SK-N-SH (cell line): Measurements from ENCODE around the gene TDP2. TPM values are rescaled to one million over a fixed set of nuclear protein-coding genes. Genes with fewer than 3 reads are reported as not detected.

Experiments used
- CTCF ChIA-PET: fragments of 300-600, 350-600 bp; formaldehyde crosslinking; extraction: SDS; loops from one replicate; lab custom pipeline; 2021; lab: Yijun Ruan, JAX
- POLR2A ChIA-PET: fragments of 350-600 bp; sonication (Branson Sonifier 250); formaldehyde crosslinking; extraction: SDS; loops from one replicate; lab custom pipeline; 2020; ENCODE audit warnings: antibody characterized with exemption, inconsistent platforms; lab: Yijun Ruan, JAX
- DNase-seq: peaks from one replicate; pipeline ENCODE4 v3.0.0; 2012
- H2AFZ ChIP-seq: fragments of 200-600 bp; sonication (generic); 2 replicates; pipeline ENCODE4 v1.8.1; 2016; ENCODE audit warnings: antibody characterized with exemption, mild to moderate bottlenecking, low read depth
- H3F3A ChIP-seq: fragments of 200-600 bp; sonication (generic); replicated peaks from 2 replicates; pipeline ENCODE3; 2016; ENCODE audit warnings: antibody characterized with exemption, mild to moderate bottlenecking; ENCODE audit not compliant: insufficient read depth
- H3K27ac ChIP-seq, 2 experiments: fragments of 200-500 bp in 1 of 2; fragments of 200-600 bp in 1 of 2; sonication (Bioruptor generic) in 1 of 2; sonication (generic), shearing (Covaris generic) in 1 of 2; 2 replicates each; pipeline versions ENCODE4 v1.5.1 to v1.6.1; 2014 to 2016; ENCODE audit warnings: low read depth in 2 of 2, inconsistent platforms in 1 of 2, low read length in 1 of 2, mild to moderate bottlenecking in 1 of 2, mixed read lengths in 1 of 2
- H3K27me3 ChIP-seq: fragments of 200-600 bp; sonication (generic), shearing (Covaris generic); 2 replicates; pipeline ENCODE4 v1.6.1; 2016; ENCODE audit warnings: mixed run types; ENCODE audit not compliant: insufficient read depth
- H3K36me3 ChIP-seq, 2 experiments: fragments of 200-500 bp in 1 of 2; fragments of 200-600 bp in 1 of 2; sonication (Bioruptor generic) in 1 of 2; sonication (generic) in 1 of 2; replicated peaks in 1 of 2; 2 replicates each; pipeline versions ENCODE3 to v1.5.1; 2014 to 2016; ENCODE audit warnings: low read length in 1 of 2, mild to moderate bottlenecking in 1 of 2; ENCODE audit not compliant: insufficient read depth in 2 of 2, control insufficient read depth in 1 of 2
- H3K4me1 ChIP-seq, 2 experiments: fragments of 200-500 bp in 1 of 2; fragments of 200-600 bp in 1 of 2; sonication (Bioruptor generic) in 1 of 2; sonication (generic), shearing (Covaris generic) in 1 of 2; 2 replicates each; pipeline versions ENCODE4 v1.5.1 to v1.6.1; 2014 to 2016; ENCODE audit warnings: low read depth in 1 of 2, low read length in 1 of 2, mixed run types in 1 of 2; ENCODE audit not compliant: insufficient read depth in 2 of 2, control insufficient read depth in 1 of 2
- H3K4me2 ChIP-seq: fragments of 200-600 bp; sonication (generic), shearing (Covaris generic); 2 replicates; pipeline ENCODE4 v1.6.1; 2017; ENCODE audit warnings: mixed run types
- H3K4me3 ChIP-seq, 2 experiments: fragments of 200-500 bp in 1 of 2; fragments of 200-600 bp in 1 of 2; sonication (Bioruptor generic) in 1 of 2; sonication (generic), shearing (Covaris generic) in 1 of 2; 2 replicates each; pipeline versions ENCODE4 v1.5.1 to v1.8.1; 2014 to 2016; ENCODE audit warnings: low read depth in 2 of 2, inconsistent platforms in 1 of 2, low read length in 1 of 2, mild to moderate bottlenecking in 1 of 2, mixed read lengths in 1 of 2, moderate library complexity in 1 of 2
- H3K79me2 ChIP-seq: fragments of 200-600 bp; sonication (generic); 2 replicates; pipeline ENCODE4 v1.8.1; 2017; ENCODE audit warnings: mild to moderate bottlenecking; ENCODE audit not compliant: insufficient read depth
- H3K9ac ChIP-seq: fragments of 200-600 bp; sonication (generic); 2 replicates; pipeline ENCODE4 v1.6.1; 2017; ENCODE audit warnings: mixed run types
- H3K9me2 ChIP-seq: fragments of 200-600 bp; sonication (generic); 2 replicates; pipeline ENCODE4 v1.6.1; 2017; ENCODE audit warnings: mixed run types
- H3K9me3 ChIP-seq: fragments of 200-600 bp; sonication (generic); 2 replicates; pipeline ENCODE4 v1.6.1; 2017; ENCODE audit warnings: mixed run types, mild to moderate bottlenecking, moderate library complexity
- H4K20me1 ChIP-seq: fragments of 200-600 bp; sonication (generic); 2 replicates; pipeline ENCODE4 v1.6.1; 2017; ENCODE audit warnings: mild to moderate bottlenecking, mixed run types; ENCODE audit not compliant: insufficient read depth
- ELF1 ChIP-seq: IDR thresholded peaks from 2 replicates; pipeline ENCODE4 v1.4.0; 2012
- EP300 ChIP-seq, 2 experiments: IDR thresholded peaks; 2 replicates each; pipeline versions ENCODE4 v1.4.0 to v1.6.1; 2012; ENCODE audit warnings: borderline replicate concordance in 1 of 2, low read depth in 1 of 2, low read length in 1 of 2
- RAD21 ChIP-seq: IDR thresholded peaks from 2 replicates; pipeline ENCODE4 v1.6.1; 2012; ENCODE audit warnings: mild to moderate bottlenecking, low read length
- TAF1 ChIP-seq: IDR thresholded peaks from 2 replicates; pipeline ENCODE4 v1.6.1; 2012; ENCODE audit warnings: low read depth, mild to moderate bottlenecking, low read length, moderate library complexity, borderline replicate concordance
- TCF12 ChIP-seq: IDR thresholded peaks from 2 replicates; pipeline ENCODE4 v1.4.0; 2012
- WGBS: methylation state at CpG from one replicate; pipeline ENCODE4 v1.1.6; 2017; ENCODE audit warnings: low lambda C conversion rate; 5-methylcytosine and 5-hydroxymethylcytosine counted together
- polyA plus RNA-seq, 3 experiments: library from polyadenylated mRNA; depleted of rRNA; stranded (reverse); fragments of >200 nt; gene quantifications; 2 replicates each; pipeline ENCODE4 v1.2.3, GENCODE V29; 2012
- TF ChIP-seq, protein P1 (sequence below): IDR thresholded peaks from 2 replicates; pipeline ENCODE4 v1.4.0; 2012; ENCODE audit warnings: low read depth, borderline replicate concordance
- TF ChIP-seq, protein P2 (sequence below): IDR thresholded peaks from 2 replicates; pipeline ENCODE4; 2012
- TF ChIP-seq, protein P3 (sequence below): IDR thresholded peaks from 2 replicates; pipeline ENCODE4 v1.4.0; 2012; ENCODE audit warnings: low read depth, borderline replicate concordance
- TF ChIP-seq, protein P4 (sequence below): fragments of 200-600 bp; sonication (generic); IDR thresholded peaks from 2 replicates; pipeline ENCODE4 v1.6.1; 2017; ENCODE audit warnings: antibody characterized with exemption, mild to moderate bottlenecking, moderate library complexity
- TF ChIP-seq, protein P5 (sequence below): fragments of 150-350 bp; IDR thresholded peaks from 2 replicates; pipeline ENCODE4 v1.6.1; 2016; ENCODE audit warnings: mild to moderate bottlenecking, low read depth, low read length

Gene TDP2
- polyA plus RNA-seq, 1 of the 3 experiments (the other 2 are of a cell fraction): 20.0 TPM

DNA sequence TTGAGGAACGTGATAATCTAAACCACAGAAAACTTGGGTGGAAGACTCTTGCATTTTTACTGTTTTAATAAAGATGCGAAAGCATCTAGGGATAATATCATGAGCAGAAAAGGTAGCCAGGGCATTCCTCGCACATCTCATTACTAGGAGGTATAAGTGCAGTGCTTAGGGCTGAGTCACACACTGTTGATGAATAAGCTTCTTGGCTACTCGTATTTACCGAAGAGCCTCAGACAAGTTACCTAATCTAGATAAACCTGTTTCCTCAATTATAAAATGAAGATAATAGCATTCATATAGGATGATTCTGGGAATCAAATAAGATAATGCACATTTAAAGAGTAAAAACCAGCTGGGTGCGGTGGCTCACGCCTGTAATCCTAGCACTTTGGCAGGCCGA is 19.9 kb downstream of the TDP2 start (continued):
- TF ChIP-seq, protein P1, sequence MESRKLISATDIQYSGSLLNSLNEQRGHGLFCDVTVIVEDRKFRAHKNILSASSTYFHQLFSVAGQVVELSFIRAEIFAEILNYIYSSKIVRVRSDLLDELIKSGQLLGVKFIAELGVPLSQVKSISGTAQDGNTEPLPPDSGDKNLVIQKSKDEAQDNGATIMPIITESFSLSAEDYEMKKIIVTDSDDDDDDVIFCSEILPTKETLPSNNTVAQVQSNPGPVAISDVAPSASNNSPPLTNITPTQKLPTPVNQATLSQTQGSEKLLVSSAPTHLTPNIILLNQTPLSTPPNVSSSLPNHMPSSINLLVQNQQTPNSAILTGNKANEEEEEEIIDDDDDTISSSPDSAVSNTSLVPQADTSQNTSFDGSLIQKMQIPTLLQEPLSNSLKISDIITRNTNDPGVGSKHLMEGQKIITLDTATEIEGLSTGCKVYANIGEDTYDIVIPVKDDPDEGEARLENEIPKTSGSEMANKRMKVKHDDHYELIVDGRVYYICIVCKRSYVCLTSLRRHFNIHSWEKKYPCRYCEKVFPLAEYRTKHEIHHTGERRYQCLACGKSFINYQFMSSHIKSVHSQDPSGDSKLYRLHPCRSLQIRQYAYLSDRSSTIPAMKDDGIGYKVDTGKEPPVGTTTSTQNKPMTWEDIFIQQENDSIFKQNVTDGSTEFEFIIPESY: no peak
- TF ChIP-seq, protein P2, sequence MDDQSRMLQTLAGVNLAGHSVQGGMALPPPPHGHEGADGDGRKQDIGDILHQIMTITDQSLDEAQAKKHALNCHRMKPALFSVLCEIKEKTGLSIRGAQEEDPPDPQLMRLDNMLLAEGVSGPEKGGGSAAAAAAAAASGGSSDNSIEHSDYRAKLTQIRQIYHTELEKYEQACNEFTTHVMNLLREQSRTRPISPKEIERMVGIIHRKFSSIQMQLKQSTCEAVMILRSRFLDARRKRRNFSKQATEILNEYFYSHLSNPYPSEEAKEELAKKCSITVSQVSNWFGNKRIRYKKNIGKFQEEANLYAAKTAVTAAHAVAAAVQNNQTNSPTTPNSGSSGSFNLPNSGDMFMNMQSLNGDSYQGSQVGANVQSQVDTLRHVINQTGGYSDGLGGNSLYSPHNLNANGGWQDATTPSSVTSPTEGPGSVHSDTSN: no peak
- TF ChIP-seq, protein P3, sequence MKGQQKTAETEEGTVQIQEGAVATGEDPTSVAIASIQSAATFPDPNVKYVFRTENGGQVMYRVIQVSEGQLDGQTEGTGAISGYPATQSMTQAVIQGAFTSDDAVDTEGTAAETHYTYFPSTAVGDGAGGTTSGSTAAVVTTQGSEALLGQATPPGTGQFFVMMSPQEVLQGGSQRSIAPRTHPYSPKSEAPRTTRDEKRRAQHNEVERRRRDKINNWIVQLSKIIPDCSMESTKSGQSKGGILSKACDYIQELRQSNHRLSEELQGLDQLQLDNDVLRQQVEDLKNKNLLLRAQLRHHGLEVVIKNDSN: no peak
- TF ChIP-seq EP300 (IDR thresholded peaks at IDR 0.05; ENCODE audit: borderline replicate concordance in 1 of 2, low read depth in 1 of 2, low read length in 1 of 2): no peak

DNA sequence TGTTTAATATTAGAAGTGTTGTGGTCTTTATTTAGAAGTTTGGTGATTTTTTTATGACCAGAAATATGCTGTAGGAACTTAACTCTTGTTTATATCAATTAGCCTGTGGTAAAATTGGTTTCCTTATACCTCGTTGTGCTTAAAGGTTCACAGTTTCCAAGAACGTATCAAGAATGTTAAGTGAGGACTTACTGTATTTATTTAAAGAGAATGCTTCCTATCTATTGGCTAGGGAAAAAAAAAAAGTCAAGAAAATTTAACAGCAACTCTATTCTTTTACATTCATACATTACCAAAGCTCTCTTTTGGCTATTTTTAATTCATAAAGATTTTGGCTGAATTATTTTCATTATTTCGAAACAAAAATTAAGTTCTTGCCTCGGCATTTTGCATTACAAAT is 22.3 kb downstream of the TDP2 start:
- Histone ChIP-seq H2AFZ (no peak overlapping the region), H3K4me3 (no peak overlapping the region), H3K79me2 (no peaks in the 10 kb centered on the region), H4K20me1 (no peaks in the 10 kb centered on the region), H3K36me3 (no peaks in the 10 kb centered on the region), H3F3A (peaks cover 4% of the 10 kb centered on the region), H3K9ac (no peak overlapping the region), H3K27me3 (no peaks in the 10 kb centered on the region), H3K4me1 (peaks cover 0 to 3% of the 10 kb centered on the region in 2 experiments; a peak in 2 of 4 replicates), H3K27ac (no peak overlapping the region), H3K9me2 (no peaks in the 10 kb centered on the region), H3K9me3 (no peaks in the 10 kb centered on the region), H3K4me2 (no peak overlapping the region)
- 74% methylated on average over 4 of the region's 4 CpGs for WGBS
- TF ChIP-seq, protein P4, sequence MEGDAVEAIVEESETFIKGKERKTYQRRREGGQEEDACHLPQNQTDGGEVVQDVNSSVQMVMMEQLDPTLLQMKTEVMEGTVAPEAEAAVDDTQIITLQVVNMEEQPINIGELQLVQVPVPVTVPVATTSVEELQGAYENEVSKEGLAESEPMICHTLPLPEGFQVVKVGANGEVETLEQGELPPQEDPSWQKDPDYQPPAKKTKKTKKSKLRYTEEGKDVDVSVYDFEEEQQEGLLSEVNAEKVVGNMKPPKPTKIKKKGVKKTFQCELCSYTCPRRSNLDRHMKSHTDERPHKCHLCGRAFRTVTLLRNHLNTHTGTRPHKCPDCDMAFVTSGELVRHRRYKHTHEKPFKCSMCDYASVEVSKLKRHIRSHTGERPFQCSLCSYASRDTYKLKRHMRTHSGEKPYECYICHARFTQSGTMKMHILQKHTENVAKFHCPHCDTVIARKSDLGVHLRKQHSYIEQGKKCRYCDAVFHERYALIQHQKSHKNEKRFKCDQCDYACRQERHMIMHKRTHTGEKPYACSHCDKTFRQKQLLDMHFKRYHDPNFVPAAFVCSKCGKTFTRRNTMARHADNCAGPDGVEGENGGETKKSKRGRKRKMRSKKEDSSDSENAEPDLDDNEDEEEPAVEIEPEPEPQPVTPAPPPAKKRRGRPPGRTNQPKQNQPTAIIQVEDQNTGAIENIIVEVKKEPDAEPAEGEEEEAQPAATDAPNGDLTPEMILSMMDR: no peak
- TF ChIP-seq, protein P5, sequence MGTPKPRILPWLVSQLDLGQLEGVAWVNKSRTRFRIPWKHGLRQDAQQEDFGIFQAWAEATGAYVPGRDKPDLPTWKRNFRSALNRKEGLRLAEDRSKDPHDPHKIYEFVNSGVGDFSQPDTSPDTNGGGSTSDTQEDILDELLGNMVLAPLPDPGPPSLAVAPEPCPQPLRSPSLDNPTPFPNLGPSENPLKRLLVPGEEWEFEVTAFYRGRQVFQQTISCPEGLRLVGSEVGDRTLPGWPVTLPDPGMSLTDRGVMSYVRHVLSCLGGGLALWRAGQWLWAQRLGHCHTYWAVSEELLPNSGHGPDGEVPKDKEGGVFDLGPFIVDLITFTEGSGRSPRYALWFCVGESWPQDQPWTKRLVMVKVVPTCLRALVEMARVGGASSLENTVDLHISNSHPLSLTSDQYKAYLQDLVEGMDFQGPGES: no peak
- TF ChIP-seq RAD21 (no peak), TAF1 (no peak), TCF12 (no peak), ELF1 (no peak), EP300 (IDR thresholded peaks at IDR 0.05; ENCODE audit: borderline replicate concordance in 1 of 2, low read depth in 1 of 2, low read length in 1 of 2) (no peak)
- ChIA-PET POLR2A (no interaction called here), CTCF (no interaction called here)
- DNase-seq: no peak
